A673 (cell line): ENCODE results near the gene RPS6KL1.

ENCODE experiments used
- EZH2 ChIP-seq: fragments of 200-600 bp; sonication (generic); IDR thresholded peaks from 2 replicates; pipeline ENCODE4 v1.6.1; 2017; ENCODE audit warnings: borderline replicate concordance, low read depth, mild to moderate bottlenecking, mixed read lengths, antibody characterized with exemption, low read length; ENCODE audit not compliant: poor library complexity, severe bottlenecking
- TF ChIP-seq, protein P1 (sequence below): fragments of 300-800, 200-600 bp; sonication (generic); conservative IDR thresholded peaks from 2 replicates; pipeline ENCODE4 v1.5.1; 2017; ENCODE audit warnings: low read depth, mild to moderate bottlenecking, antibody characterized with exemption, low read length, moderate library complexity, mixed read lengths

DNA sequence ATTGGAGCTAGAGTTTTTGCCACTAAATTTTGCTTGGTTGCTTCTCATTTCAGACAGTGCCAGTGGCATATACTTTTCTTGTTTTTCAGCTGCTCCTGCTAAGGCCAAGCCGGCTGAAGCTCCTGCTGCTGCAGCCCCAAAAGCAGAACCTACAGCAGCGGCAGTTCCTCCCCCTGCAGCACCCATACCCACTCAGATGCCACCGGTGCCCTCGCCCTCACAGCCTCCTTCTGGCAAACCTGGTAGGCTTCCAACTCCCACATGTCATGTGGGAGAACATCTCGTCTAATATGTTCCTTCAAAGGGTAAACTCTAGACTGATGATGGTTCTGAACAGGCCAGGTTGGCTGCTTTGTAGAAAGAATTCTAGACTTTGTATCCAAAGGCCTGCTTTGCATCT is 30.3 kb downstream of the RPS6KL1 start:
- TF ChIP-seq, protein P1, sequence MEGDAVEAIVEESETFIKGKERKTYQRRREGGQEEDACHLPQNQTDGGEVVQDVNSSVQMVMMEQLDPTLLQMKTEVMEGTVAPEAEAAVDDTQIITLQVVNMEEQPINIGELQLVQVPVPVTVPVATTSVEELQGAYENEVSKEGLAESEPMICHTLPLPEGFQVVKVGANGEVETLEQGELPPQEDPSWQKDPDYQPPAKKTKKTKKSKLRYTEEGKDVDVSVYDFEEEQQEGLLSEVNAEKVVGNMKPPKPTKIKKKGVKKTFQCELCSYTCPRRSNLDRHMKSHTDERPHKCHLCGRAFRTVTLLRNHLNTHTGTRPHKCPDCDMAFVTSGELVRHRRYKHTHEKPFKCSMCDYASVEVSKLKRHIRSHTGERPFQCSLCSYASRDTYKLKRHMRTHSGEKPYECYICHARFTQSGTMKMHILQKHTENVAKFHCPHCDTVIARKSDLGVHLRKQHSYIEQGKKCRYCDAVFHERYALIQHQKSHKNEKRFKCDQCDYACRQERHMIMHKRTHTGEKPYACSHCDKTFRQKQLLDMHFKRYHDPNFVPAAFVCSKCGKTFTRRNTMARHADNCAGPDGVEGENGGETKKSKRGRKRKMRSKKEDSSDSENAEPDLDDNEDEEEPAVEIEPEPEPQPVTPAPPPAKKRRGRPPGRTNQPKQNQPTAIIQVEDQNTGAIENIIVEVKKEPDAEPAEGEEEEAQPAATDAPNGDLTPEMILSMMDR = no peak
- no peak for TF ChIP-seq EZH2
